HEK293T (cell line): ENCODE measurements around the gene MALSU1.

ENCODE experiments used
- CTCF ChIA-PET: fragments of 350-600 bp; formaldehyde crosslinking; extraction: SDS; loops from one replicate; lab custom pipeline; 2021; ENCODE audit warnings: antibody characterized with exemption, inconsistent platforms; lab: Yijun Ruan, JAX
- POLR2A ChIA-PET: fragments of 350-600 bp; formaldehyde crosslinking; extraction: SDS; loops from one replicate; lab custom pipeline; 2020; ENCODE audit warnings: antibody characterized with exemption, inconsistent platforms; lab: Yijun Ruan, JAX
- DNase-seq: peaks from one replicate; pipeline ENCODE4 v3.0.0; 2012; ENCODE audit warnings: mixed read lengths; ENCODE audit errors: extremely low spot score
- ARNT ChIP-seq: fragments of 450-650 bp; IDR thresholded peaks from 2 replicates; pipeline ENCODE4 v1.6.1; 2017; ENCODE audit warnings: mild to moderate bottlenecking
- BHLHE40 ChIP-seq: fragments of 450-650 bp; IDR thresholded peaks from 2 replicates; pipeline ENCODE4 v1.6.1; 2016; ENCODE audit warnings: mild to moderate bottlenecking, moderate library complexity, borderline replicate concordance
- CTBP1 ChIP-seq: fragments of 450-650 bp; IDR thresholded peaks from 2 replicates; pipeline ENCODE4 v1.6.1; 2016; ENCODE audit warnings: borderline replicate concordance
- ELF4 ChIP-seq: fragments of 450-650 bp; IDR thresholded peaks from 2 replicates; pipeline ENCODE4 v1.6.1; 2017; ENCODE audit warnings: antibody characterized with exemption
- FOXA1 ChIP-seq: fragments of 450-650 bp; IDR thresholded peaks from 2 replicates; pipeline ENCODE4 v1.6.1; 2016; ENCODE audit warnings: mild to moderate bottlenecking
- FOXK2 ChIP-seq: fragments of 450-650 bp; IDR thresholded peaks from 2 replicates; pipeline ENCODE4 v1.6.1; 2016; ENCODE audit warnings: mild to moderate bottlenecking
- FOXM1 ChIP-seq: fragments of 450-650 bp; IDR thresholded peaks from 2 replicates; pipeline ENCODE4 v1.6.1; 2017; ENCODE audit warnings: mild to moderate bottlenecking, borderline replicate concordance
- HDGF ChIP-seq: fragments of 450-650 bp; IDR thresholded peaks from 2 replicates; pipeline ENCODE4 v1.6.1; 2017; ENCODE audit warnings: antibody characterized with exemption, borderline replicate concordance
- L3MBTL2 ChIP-seq: fragments of 450-650 bp; conservative IDR thresholded peaks from 2 replicates; pipeline ENCODE4 v1.6.1; 2016; ENCODE audit warnings: mild to moderate bottlenecking
- LEF1 ChIP-seq: fragments of 450-650 bp; IDR thresholded peaks from 2 replicates; pipeline ENCODE4 v1.6.1; 2017; ENCODE audit warnings: mild to moderate bottlenecking, borderline replicate concordance
- NFRKB ChIP-seq: fragments of 450-650 bp; IDR thresholded peaks from 2 replicates; pipeline ENCODE4 v1.6.1; 2016; ENCODE audit warnings: mild to moderate bottlenecking, moderate library complexity
- SP1 ChIP-seq: fragments of 450-650 bp; IDR thresholded peaks from 2 replicates; pipeline ENCODE4 v1.6.1; 2017
- SUZ12 ChIP-seq: fragments of 450-650 bp; IDR thresholded peaks from 2 replicates; pipeline ENCODE4 v1.6.1; 2016; ENCODE audit warnings: mild to moderate bottlenecking
- TARDBP ChIP-seq: fragments of 450-650 bp; IDR thresholded peaks from 2 replicates; pipeline ENCODE4 v1.6.1; 2016
- ZNF384 ChIP-seq: fragments of 450-650 bp; IDR thresholded peaks from 2 replicates; pipeline ENCODE4 v1.6.1; 2016
- TF ChIP-seq, protein P1 (sequence below): fragments of 450-650 bp; IDR thresholded peaks from 2 replicates; pipeline ENCODE4 v1.6.1; 2016

Gene MALSU1

DNA sequence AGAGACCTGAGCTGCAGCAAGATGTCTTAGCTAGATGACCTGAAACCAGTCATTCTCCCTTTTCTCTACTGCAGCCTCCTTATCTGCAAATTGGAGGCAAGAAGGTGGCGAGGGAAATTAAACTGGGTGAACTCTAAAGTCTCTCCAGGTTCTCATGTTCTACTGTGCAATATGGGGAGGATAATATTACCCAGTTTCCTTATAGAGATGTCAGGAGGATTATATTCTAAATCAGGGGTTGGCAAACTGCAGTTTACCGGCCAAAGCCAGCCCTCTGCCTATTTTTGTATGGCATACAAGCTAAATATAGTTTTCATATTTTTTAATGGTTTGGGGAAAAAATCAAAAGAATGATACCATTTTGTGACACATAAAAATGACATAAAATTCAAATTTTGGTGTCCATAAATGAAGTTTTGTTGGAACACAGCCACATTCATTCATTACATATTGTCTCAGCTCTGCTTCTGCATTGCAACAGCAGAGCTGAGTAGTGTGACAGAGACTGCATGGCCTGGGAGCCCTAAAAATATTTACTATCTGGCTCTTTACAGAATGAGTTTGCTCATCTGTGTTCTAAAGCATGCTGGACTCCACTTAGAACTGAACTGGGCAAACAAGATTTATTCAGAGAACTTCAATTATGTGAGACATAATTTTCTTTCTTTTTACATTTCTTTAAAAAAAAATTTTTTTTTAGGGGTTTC is 19.2 kb upstream of the MALSU1 start:
- TF ChIP-seq CTBP1 (no peak), ELF4 (no peak), FOXK2 (no peak), L3MBTL2 (no peak), NFRKB (no peak), HDGF (no peak), BHLHE40 (no peak), FOXM1 (no peak), ZNF384 (no peak), SUZ12 (no peak), LEF1 (no peak)
- POLR2A ChIA-PET = interaction anchor here (1.0 kb wide), 1 partner anchor 19 kb away, joined by 3 read pairs; the partner anchor contains the start of gene MALSU1
- DNase-seq = no peak
- CTCF ChIA-PET = no interaction called here

DNA sequence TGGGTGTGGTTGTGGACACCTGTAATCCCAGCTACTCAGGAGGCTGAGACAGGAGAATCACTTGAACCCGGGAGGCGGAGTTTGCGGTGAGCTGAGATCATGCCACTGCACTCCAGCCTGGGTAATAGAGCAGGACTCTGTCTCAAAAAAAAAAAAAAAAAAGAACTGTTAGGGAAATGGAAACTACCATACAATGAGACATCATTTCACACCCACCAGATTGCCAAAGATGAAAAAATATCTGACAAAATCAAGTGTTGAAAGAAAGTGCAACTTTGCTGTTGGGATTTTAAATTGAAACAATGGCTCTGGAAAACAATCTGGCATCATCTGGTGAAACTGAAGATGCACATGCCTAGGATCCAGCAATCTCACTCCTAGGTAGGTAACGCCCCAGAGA is 16.1 kb upstream of the MALSU1 start:
- ChIA-PET CTCF (interaction anchor here (0.6 to 0.9 kb wide), 2 partner anchors 162 to 294 kb away, joined by 3 to 4 read pairs; no protein-coding TSS in a partner anchor), POLR2A (no interaction called here)
- DNase-seq = no peak
- TF ChIP-seq FOXM1 = no peak
- no peak for TF ChIP-seq LEF1
- TF ChIP-seq, protein P1, sequence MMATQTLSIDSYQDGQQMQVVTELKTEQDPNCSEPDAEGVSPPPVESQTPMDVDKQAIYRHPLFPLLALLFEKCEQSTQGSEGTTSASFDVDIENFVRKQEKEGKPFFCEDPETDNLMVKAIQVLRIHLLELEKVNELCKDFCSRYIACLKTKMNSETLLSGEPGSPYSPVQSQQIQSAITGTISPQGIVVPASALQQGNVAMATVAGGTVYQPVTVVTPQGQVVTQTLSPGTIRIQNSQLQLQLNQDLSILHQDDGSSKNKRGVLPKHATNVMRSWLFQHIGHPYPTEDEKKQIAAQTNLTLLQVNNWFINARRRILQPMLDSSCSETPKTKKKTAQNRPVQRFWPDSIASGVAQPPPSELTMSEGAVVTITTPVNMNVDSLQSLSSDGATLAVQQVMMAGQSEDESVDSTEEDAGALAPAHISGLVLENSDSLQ = no peak
- TF ChIP-seq SP1 = no peak
- TF ChIP-seq NFRKB = no peak
- no peak for TF ChIP-seq ELF4
- no peak for TF ChIP-seq ARNT
- no peak for TF ChIP-seq ZNF384
- no peak for TF ChIP-seq TARDBP
- TF ChIP-seq FOXA1 = no peak
- TF ChIP-seq BHLHE40 = no peak
- TF ChIP-seq CTBP1 = no peak
- TF ChIP-seq SUZ12 = no peak
- no peak for TF ChIP-seq HDGF
- TF ChIP-seq FOXK2 = no peak
- TF ChIP-seq L3MBTL2 = no peak

DNA sequence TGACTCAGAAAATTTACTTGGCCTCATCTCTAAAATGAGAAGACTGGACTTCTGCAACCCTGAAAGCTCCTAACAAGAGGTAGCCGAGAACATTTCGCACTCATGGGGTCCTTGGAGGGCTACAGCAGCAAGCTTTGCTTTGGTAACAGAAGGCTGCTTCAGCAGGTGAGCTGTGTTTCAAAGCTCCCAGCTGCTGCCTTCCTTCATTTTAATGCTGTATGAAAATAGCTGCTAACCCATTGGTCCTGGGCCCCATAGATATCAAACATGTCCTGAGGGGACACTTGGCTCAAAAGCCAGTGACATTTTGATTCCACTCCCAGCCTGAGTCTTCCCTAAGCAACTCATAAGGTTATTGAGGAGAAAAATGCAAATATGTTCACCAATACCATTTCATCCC is 14.3 kb upstream of the MALSU1 start:
- CTCF ChIA-PET = no interaction called here
- no peak for DNase-seq
- no peak for TF ChIP-seq ELF4
- TF ChIP-seq NFRKB = no peak
- TF ChIP-seq LEF1 = no peak
- TF ChIP-seq FOXA1 = no peak
- TF ChIP-seq FOXM1 = no peak
- no peak for TF ChIP-seq FOXK2
- TF ChIP-seq BHLHE40 = no peak
- no peak for TF ChIP-seq CTBP1
- TF ChIP-seq SUZ12 = no peak
- no peak for TF ChIP-seq SP1
- no peak for TF ChIP-seq TARDBP
- TF ChIP-seq, protein P1 = no peak
- no peak for TF ChIP-seq ZNF384
- no peak for TF ChIP-seq HDGF
- TF ChIP-seq ARNT = no peak
- no peak for TF ChIP-seq L3MBTL2
- POLR2A ChIA-PET = no interaction called here

DNA sequence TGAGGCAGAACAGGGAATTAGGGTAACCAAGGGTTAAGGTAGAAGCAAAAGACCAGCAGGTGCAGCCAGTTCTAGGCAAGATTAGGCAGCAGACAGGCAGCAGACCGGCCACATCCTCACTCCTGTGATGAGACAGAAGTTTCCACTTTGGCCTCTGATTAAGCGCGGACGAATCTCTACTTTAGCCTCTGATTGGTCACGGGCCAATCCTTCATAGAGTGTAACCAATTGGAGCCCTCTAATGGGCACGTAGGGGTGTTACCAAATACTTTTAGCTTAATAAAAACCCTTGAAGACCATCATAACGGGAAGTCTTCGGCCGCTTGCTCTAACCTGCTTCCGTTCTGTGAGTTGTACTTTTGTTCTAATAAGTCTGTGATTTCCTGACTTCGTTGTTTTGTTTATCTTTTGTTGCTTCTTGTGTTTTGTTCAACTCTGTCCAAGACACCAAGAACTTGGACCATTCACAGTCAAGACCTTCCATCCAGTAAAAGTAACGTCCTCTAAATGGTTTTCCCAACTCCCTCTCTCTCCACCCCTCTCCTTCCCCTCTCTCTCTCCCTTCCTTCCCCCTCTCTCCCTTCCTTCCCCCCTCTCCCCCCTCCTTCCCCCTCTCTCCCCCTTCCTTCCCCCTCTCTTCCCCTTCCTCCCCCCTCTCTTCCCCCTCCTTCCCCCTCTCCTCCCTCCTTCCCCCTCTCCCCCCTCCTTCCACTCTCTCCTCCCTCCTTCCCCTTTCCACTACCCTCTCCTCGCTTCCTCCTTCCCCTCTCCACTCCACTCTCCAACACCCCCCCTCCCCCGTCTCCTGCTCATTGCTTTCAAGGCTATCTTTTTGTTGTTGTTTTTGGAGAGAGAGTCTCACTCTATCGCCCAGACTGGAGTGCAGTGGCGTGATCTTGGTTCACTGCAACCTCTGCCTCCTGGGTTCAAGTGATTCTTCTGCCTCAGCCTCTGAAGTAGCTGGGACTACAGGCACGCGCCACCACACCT is 13.2 kb upstream of the MALSU1 start:
- DNase-seq = no peak
- POLR2A ChIA-PET = no interaction called here
- CTCF ChIA-PET = interaction anchor here (0.9 kb wide), 1 partner anchor 8 kb away, joined by 3 read pairs; no protein-coding TSS in a partner anchor
- TF ChIP-seq L3MBTL2 = no peak
- TF ChIP-seq, protein P1 = peak; percentile 67

DNA sequence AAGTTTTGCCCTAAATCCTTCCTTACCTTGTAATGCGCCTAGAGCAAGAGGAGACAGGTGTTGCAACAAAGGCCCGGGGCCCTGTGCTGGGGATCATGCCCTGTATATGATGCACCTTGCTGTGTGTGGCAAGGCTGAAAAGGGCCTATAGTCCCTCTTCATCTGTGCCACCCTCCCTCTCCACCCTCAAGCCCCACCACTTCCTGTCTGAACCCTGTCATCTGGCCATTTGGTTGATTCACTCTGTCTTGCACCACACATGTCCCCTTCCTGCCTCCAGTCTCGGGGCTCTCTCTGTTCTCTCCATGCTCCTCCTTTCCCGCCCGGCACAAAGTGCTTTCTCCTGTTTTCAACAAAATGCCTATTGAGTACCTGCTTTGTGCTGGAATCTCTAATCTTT is 11.5 kb upstream of the MALSU1 start:
- DNase-seq = no peak
- CTCF ChIA-PET = no interaction called here
- TF ChIP-seq BHLHE40 = no peak
- TF ChIP-seq, protein P1 = no peak
- no peak for TF ChIP-seq SUZ12
- TF ChIP-seq SP1 = no peak
- no peak for TF ChIP-seq ELF4
- TF ChIP-seq ZNF384 = no peak
- no peak for TF ChIP-seq LEF1
- TF ChIP-seq ARNT = no peak
- no peak for TF ChIP-seq NFRKB
- TF ChIP-seq L3MBTL2 = no peak
- no peak for TF ChIP-seq FOXA1
- no peak for TF ChIP-seq HDGF
- TF ChIP-seq FOXK2 = no peak
- TF ChIP-seq TARDBP = no peak
- TF ChIP-seq CTBP1 = no peak
- TF ChIP-seq FOXM1 = no peak
- POLR2A ChIA-PET = no interaction called here
